HG03280 (cell line): Measurements from ENCODE around the gene CCDC13.
A peak's percentile ranks its signal among the peaks of the same experiment; 100 is the strongest.

ENCODE experiments used
- ATAC-seq: cut with Tn5 transposase; IDR thresholded peaks from one replicate; pipeline ENCODE4 v1.9.1; 2021; ENCODE audit warnings: mild to moderate bottlenecking, moderate library complexity; ENCODE audit not compliant: unreplicated experiment

Gene CCDC13

DNA sequence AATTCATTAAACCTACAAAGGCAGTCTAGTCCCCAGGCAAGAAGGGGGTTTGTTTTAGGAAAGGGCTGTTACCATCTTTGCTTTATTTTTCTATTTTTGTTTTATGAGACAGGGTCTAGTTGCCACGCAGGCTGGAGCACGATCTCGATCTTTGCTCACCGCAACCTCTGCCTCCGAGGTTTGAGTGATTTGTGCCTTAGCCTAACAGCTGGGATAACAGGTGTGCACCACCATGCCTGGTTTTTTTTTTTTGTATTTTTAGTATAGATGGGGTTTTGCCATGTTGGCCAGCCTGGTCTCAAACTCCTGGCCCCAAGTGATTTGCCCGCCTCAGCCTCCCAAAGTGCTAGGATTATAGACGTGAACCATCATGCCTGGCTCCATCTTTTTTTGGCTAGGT lies 26.3 kb upstream of the CCDC13 start:
- ATAC-seq: no peak

DNA sequence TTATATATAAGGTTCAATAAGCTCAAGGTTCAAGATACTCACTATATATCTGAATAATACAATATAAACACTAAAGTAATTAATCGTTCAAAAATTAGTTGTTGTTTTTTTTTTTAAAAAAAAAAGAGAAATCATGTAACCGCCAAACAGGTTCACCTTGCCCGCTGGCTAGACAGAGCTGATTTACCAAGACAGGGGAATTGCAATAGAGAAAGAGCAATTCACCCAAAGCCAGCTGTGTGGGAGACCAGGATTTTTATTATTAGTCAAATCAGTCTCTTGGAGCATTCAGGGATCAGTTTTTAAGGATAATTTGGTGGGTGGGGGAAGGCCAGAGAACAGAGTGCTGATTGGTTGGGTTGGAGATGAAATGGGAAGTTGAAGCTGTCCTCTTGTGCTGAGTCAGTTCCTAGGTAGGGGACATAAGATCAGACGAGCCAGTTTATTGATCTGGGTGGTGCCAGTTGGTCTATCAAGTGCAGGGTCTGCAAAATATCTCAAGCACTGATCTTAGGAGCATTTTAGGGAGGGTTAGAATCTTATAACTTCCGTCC lies 23.4 kb upstream of the CCDC13 start:
- no peak for ATAC-seq

DNA sequence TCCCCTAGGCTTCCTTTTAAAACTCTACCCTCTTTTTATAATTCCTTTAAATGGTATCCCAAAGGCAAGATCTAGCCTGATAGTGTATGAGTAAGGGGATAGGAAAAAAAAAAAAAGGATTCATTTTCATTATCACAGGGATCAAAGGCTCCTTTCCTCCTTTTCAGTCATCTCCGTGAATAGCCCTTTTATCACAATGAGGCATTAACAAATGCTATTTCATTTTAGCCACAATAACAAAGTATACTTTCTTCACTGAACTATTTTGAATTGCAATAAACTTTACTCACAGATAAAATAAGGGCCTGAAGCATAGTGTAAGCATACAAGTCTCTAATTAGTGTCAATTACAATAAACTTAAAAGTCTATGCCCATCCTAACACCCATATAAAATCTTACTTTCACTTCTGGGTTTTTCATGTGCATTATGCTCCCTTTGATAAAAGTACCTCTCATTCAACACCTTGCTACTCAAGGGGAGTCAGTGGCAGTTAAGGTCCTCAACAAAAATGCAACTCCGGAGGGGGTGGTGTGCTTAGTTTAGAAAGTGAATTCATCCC lies 22.6 kb upstream of the CCDC13 start:
- ATAC-seq: no peak

DNA sequence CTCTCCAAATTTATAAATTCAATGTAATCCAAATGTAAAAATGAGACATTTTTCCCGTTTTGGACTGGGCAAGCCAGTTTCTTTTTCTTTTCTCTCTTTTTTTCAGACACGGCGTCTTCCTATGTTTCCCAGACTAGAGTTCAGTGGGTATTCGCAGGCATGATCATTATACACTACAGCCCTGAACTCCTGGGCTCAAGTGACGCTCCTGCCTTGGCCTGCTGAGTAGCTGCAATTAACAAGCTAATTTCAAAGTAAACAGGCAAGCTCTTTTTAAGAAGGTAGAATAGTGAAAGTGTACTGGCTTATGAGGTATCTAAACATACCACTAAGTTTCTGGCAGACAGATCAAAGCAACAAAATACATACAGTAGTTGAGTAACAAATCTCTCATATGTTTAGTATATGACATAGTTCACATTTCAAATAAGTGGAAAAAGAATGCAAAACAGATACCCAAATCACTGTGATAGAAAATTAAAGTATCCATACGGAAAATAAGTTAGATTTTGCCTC lies 17.7 kb upstream of the CCDC13 start:
- no peak for ATAC-seq

DNA sequence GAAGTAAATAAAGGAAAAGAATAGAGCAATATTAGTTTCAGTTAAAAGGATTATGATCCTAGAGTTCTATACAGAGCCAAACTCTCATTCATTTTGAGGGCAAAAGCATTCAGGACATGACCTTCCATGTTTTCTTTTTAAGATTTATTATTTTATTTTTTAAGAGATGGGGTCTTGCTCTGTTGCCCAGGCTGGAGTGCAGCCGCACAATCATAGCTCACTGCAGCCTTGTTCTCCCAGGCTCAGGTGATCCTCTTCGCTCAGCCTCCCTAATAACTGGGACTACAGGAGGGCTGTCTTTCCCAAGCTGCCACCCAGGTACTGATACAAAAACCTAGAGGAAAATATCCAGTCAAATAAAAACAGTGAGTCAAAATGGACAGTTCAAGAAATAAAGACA lies 13.6 kb upstream of the CCDC13 start:
- no peak for ATAC-seq

DNA sequence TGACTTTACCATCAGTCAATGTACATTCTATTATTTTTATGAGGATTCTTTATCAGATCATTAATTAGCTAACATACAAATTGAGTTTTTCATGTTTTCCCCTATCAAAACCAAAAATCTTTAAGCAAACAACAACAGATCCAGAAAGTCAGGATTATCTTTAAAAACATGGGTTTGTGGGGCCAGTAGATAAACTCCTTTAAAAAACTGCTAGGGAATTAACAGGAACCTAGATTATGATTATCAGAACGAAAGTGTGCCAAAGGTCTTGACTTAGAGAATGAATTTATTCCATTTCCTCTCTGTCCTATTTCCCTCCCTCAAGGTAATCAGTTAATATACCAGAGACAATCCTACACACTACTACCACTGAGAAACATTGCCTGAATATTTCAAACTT lies 13.2 kb upstream of the CCDC13 start:
- no peak for ATAC-seq

DNA sequence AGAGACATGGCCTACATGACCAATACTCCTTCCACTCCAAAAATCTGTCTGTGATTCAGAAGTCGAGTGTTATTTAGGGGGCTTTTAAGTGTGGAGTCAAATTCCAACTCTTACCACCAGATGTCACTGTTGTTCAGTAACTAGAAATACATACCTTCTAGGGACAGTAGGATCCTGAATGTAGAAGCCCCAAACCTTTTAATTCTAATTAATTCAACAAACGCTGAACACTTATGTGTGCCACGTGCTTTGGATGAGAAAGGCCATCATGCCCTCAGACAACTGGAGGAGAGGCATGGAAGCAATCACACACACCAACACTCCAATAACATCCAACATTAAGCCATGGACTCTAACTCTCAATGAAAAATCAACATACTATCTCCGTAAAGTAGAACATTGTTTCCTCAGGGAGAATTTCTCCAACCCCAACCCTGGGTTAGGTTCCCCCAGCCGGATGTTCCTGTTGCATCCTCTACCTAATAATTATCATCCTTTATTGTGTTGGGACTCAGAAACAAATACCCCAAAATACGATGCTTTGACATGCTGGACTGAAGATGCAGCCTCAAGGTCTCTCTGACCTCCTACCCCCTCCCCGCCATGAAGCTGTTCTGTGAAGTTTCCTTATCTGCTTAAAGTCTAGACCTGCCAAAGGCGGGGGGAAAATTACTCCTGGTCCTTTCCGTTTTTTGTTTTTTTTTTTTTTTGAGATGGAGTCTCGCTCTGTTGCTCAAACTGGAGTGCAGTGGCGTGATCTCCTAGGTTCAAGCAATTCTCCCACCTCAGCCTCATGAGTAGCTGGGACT lies 8.0 kb upstream of the CCDC13 start:
- ATAC-seq: peak; percentile 71

DNA sequence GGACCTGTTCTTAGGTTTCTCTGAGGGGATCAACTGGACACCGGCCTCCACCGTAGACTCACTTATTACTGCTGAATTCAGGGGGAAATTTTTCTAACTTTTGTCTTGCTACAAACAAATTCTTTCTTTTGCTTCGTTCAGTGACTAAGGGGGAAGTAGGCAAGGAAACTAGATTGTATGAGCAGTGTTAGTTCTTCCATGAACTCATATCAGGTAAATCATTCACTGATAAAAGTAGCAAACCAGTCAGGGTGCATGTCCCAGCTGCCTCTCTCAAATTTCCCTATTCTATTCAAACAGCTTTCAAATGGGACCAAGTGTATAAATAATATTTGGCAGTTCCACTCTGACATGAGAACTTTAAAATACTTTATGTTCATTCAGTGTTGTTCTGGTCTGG lies 7.3 kb upstream of the CCDC13 start:
- ATAC-seq: no peak

DNA sequence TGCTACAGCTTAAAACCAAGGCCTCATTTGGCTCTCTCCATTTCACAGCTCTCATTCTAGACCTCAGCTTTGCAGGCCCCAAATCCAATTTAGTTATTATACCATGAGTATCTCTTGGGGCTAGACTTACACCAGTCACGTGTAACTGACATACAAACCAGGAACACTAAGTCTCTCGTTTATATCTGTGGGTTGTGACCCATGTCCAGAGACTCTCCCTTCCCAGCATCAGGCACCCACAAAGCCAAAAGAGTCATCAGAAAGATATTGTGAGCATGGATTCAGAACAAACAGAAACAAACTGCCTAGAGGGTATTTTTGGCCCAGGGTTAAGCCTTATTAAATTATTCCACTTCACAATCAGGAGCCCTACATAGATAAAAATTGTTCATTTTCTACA lies 5.6 kb upstream of the CCDC13 start:
- ATAC-seq: no peak

DNA sequence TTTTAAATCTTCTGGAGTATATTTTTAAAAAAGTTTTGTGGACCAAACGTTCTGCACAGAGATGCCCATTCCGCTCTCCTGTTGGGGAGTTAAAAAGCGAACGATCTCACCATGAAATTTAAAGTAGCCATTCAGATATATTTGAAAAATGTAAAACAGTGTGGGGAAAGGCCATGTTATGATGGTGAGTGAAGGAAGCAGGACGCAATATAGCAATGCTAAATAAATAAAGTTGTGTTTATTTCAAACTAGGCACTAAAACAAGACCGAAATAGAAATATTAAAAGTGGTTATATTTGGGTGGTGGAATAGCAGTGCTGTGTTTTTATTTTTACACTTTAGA lies 327 bp upstream of the CCDC13 start:
- peak; percentile 16 for ATAC-seq

DNA sequence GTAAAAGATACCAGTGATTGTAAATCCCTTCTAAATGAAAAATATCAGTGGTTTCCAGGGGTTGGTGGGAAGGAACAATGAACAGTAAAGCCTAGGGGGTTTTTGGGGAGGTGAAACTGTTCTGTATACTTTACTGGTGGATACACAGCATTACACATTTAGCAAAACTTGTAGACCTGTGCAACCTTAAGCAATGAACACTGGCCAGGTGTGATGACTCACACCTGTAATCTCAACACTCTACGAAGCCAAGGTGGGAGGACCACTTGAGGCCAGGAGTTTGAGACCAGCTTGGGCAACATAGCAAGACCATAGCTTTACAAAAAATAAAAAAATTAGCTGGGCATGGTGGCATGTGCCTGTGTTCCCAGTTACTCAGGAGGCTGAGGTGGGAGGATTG lies 1.8 kb downstream of the CCDC13 start:
- no peak for ATAC-seq

DNA sequence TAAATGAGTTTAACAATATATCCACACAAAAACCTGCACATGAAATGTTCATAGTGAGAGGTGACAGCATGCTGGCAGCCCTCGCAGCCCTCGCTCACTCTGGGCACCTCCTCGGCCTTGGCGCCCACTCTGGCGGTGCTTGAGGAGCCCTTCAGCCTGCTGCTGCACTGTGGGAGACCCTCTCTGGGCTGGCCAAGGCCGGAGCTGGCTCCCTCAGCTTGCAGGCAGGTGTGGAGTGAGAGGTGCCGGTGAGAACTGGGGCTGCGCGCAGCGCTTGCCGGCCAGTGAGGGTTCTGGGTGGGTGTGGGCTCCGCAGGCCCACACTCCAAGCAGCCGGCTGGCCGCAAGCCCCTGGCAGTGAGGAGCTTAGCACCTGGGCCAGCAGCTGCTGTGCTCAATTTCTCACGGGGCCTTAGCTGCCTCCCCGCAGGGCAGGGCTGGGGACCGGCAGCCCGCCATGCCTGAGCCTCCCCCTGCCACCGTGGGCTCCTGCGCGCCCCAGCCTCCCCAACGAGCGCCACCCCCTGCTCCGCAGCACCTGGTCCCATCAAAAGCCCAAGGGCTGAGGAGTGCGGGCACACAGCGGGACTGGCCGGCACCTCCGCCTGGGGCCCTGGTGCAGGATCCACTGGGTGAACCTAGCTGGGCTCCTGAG lies 3.4 kb downstream of the CCDC13 start:
- no peak for ATAC-seq

DNA sequence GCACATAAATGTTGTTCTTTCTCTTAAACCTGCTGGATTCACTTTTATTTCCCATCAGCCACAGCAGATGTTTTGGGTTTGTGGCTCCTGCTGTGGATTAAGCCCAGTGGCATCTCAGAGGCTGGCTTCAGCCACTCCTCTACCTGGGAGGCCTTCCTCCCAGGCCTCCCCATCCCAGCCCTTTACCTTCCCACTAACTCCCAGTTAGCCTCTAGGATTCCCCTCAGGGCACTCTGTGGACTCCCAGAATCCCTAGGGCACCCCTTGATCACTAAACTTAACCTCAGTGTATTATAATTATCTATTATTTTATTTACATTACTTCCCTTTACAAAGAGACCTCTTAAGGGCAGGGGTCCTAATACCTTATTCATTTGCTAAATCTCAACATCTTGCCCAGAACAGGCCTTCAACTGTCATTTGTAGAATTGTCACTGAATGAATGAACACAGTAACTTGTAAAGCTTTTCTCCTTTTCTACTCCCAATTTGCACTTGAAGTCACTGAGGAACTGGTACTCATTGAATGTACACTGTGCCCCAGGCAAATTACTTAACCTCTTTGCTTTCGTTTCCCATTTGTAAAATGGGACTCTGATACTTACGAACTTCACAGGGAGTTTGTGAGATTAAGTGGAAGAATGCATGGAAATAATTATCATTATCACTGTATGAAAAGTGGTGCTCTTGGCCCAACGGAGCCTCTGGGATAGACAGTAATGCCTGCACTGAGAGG lies 8.3 kb downstream of the CCDC13 start:
- ATAC-seq: no peak

DNA sequence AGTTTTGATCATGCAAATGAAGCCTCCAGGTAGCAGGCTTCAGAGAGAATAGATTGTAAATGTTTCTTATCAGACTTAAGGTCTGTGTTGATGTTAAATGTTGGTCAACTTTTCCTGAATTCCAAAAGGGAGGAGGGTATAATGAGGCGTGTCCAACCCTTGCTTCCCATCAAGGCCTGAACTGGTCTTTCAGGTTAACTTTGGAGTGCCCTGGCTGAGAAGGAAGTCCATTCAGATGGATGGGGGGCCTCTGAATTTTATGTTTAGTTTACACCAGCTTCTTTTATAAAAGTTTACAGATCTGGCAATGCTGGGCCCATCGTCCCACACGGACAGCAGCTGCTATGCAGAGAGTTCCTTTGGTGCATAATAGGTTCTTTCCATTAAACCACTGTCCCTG lies 8.9 kb downstream of the CCDC13 start:
- ATAC-seq: no peak

DNA sequence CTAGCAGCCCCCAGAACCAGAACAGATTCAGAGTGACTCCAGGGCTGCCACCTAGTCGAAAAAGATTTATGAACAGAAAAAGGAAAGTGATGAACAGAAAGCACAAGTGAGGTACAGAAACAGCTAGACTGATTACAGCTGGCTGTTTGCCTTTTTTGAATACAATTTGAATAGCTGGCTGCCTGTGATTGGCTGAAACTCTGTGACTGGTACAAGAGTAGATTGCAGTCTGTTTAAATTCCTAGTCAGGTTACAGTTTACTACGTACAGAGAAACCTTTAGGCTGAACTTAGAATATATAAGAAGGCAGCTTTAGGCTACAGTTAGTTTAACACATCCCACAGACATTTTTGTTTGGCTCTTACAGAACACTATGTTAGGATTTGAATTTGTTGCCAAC lies 10.0 kb downstream of the CCDC13 start:
- ATAC-seq: no peak

DNA sequence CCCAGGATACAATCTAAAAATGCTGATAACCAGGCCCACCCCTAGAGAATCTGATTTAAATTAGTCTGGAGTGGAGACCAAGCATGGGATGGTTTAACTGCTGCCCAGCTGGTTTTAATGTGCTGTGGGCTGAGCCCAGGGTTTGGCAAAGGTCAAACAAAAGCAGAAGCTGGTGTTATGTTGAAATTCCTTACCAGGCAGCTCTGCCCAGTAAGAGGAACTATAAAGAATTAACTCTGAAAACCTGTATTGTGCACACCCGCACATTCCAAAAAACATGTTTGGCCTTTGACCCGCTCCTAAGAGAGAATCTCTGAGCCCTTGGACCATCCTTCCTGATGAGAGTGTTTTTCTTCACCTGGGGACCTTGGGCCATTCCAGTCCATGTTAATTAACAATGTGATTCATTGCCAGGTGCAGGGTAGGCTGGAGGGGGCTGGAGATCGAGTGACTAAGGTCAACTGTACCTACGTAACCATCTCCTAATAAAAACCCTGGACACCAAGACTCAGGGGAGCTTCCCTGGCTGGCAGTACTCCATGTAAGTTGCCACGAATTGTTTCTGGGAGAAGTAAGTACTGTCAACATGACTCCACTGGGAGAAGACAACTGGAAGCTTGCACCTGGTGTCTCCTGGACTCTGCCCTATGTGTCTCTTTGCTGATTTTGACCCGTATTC lies 10.9 kb downstream of the CCDC13 start:
- no peak for ATAC-seq

DNA sequence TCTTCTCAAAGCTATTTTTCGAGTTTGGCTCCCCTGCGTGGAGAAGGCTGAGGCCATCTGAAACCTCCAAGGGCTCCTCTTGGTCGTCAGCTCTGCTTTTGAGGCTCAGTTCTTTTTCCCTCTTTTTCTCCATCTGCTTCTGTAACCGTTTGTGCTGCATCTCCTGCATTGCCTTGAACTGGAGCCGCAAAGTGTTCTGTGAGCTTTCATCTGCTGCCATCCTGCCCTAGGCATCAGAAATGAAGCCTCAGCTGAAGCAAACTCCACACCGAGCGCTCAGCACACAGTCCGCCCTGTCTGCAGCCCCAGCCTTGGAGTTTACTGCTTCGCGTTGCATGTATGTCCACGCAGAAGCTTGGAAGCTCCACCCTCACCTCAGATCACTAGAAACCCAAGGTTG lies 14.9 kb downstream of the CCDC13 start:
- no peak for ATAC-seq

DNA sequence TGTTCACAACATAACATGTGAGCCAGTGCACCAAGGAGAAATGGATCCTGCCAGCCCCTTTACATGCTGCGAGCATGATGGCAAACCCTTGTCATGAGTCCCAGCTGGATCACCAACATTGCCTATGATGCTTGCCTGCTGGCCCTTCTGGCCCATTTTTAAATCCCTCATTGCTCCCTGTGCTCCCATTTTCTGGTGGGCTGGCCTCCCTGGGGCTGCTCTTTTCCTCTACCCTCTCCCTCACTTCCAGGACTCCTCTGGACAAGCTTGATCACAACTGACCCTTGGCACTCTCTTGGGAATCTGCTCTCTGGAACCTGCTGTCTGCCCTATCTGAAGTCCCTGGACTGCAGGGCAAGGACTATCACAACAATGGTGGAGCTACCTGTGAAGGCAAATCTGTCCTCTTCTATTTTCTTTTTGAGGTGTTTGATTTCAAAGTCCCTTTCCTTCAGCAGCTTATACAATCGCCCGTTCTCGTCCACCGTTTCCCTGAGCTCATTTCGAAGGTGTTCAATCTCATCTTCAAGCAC lies 16.3 kb downstream of the CCDC13 start:
- ATAC-seq: no peak

DNA sequence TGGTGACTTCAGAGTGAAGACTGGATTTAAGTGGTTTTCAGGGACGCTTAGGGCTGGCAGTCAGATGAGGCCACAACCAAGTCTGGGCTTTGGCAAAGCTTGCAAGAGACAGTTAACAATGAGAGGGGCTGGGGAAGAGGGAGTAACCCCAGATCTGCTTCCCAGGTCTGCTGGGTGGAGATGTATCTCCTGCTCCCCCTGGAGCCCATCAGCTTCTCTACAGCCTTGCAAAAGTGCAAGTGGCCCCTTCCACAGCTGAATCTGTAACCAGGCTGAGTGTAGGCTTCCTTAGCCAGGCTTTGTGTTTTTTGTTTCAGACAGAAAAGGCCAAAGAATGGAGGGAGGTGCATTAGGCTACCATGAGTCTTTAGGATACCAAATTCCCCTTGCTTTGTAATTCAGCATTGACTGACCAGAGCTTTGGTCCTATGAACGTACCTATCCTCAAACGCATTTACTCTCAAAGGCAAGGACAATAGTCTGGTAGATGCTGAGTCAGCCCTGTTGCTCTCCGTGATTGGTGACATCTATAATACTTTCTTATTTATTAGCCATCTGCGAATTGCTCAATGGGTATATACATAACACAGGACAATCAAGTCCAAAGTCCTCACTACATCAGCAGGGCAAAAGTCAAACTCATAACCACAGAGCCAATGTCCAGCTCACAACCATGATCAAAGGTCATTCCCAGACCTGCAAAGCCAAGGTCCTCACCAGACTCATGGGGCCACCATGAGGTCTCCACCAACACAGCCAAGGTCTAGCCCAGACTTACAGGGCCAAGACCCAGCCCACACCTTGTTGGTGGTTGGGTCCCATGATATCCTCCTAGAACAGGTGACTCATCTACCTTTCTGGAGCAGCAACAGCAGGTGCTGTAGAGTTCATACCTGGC lies 17.1 kb downstream of the CCDC13 start:
- ATAC-seq: no peak
